ENCODE measurements around the gene TTC22.

The TTC22 gene

DNA sequence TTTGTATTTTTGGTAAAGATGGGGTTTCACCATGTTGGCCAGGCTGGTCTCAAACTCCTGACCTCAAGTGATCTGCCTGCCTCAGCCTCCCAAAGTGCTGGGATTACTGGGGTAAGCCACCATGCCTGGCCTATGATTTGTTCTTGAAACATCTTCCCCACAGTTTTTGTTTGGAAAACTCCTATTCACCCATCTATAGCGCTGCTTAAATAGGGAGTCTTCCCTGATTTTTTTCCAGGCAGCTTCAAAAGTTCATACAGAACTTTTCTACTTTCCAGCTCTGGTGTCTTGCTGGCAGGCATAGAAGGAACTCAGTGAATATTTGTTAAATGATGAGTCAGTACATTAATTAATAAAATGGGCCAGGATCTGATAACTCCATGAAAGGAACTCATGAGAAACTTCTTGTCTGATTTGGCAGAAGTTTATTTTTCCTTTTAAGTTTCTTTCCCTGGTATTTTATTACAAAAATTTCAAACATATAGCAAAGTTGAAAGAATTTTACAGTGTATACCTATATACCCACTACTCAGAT, 33.0 kb upstream of the TTC22 start:
- no peak for DNase-seq (ENCODE audit: low read depth in 2 of 3, low spot score in 2 of 3)

- no peak for DNase-seq (ENCODE audit: low read depth in 2 of 3, low spot score in 2 of 3)
Observed at GRCh38 chr1:54833121-54833520, 32.0 kb upstream of the TTC22 start.

DNA sequence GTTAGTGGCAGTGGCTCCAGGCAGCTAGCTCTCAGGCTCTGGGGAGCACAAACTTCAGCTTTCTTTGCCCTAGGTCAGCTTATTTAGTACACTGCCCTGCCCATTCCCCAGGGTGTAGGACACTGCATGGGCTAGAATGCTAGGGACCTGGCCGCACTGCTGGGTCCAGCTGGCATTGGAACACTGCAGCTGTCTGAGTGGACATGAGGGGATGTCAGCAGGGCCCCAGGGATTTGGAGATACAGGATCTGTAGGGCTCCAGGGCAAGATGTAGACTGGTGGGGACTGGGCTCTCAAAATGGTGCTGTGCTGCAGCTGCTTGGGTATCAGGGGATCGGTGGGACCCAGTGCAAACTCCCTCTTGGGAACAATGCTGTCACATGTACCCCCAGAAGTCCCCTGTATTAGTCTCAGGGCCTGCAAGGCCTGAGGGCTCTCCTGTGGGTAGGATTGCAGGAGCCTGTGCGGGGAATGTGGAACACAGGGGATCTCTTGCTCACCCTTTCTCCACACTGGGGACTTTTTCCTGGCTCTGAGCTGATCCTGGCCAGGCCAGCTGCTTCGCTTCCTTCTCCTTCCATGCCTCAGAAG, 25.2 kb upstream of the TTC22 start:
- no peak for DNase-seq (ENCODE audit: low read depth in 2 of 3, low spot score in 2 of 3)

DNA sequence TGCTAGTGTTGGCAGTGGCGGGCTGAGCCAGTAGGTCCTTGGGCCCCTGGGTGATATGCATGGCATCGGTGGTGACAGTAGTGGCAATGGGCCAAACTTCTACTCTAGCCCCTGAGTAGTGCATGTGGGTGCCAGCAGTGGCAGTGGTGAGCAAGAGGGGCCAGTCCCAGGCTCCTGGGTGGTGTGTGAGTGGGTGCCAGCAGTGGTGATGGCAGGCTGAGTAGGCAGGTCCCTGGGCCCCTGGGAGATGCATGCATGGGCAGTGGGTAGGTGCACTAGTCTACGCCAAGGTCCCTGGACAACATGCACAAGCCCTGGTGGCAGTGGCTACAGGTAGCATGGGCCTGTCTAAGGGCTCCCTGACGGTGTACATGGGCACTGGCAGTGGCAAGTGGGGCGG, 24.6 kb upstream of the TTC22 start:
- no peak for DNase-seq (ENCODE audit: low read depth in 2 of 3, low spot score in 2 of 3)

GRCh38 chr1:54823670-54824069, 22.5 kb upstream of the TTC22 start:
- DNase-seq (ENCODE audit: low read depth in 2 of 3, low spot score in 2 of 3) = no peak

- DNase-seq (ENCODE audit: low read depth in 2 of 3, low spot score in 2 of 3) = no peak
Observed at GRCh38 chr1:54819733-54820132, 18.6 kb upstream of the TTC22 start.

GRCh38 chr1:54819195-54819536, 18.0 kb upstream of the TTC22 start:
- DNase-seq (ENCODE audit: low read depth in 2 of 3, low spot score in 2 of 3) = no peak

DNA sequence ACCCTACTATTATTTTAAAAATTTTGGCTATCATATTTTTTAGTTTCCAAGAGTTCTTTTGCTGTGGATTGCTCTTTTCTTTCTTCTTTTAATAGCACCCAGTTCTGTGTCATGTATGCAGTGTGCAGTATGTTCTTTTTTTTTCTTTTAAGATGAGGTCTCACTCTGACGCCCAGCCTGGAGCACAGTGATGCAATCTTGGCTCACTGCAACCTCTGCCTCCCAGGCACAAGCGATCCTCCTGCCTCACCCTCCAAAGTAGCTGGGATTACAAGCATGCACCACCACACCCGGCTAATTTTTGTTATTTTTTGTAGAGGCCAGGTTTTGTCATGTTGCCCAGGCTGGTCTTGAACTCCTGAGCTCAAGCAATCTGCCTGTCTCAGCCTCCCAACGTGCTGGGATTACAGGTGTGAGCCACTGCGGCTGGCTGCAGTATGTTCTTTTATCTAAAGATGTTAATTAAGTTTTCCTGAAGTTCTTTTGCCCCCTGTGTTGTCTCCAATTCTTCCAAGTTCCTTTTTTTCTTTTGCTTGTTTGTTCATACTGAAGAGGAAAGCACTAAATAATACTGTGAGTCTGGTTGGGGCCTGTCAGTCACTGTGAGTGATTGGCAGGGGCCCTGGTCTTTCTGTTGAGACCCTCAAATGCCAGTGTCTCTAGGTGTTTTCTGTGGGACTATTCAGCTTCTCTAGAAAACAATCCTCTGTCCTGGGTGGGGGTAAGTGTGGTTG, 17.5 kb upstream of the TTC22 start:
- DNase-seq (ENCODE audit: low read depth in 2 of 3, low spot score in 2 of 3) = no peak

GRCh38 chr1:54816951-54817350, 15.8 kb upstream of the TTC22 start:
- no peak for DNase-seq (ENCODE audit: low read depth in 2 of 3, low spot score in 2 of 3)

- DNase-seq (ENCODE audit: low read depth in 2 of 3, low spot score in 2 of 3) = no peak
Observed at GRCh38 chr1:54816130-54816529, 15.0 kb upstream of the TTC22 start.

- no peak for DNase-seq (ENCODE audit: low read depth in 2 of 3, low spot score in 2 of 3)
Observed at GRCh38 chr1:54815086-54815876, 14.2 kb upstream of the TTC22 start.

DNA sequence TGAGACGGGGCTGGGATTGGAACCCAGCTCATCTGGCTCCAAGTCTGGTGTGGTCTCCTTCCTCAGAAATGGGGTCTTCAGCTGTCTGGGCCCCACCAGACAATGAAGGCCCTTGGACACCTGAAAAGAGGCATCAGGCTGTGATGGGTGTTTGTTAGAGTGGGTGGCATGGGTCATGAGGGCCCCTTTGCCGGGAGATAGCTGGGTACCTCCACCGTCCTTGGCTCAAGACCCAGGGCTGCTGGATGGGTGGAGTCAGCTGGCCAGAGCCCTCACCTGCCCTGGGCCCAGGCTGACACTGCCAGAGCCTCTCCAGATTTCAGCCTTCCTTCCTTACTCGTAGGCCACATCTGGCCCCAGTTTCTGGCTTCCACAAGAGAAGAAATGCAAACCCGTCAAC, 13.4 kb upstream of the TTC22 start:
- DNase-seq (ENCODE audit: low read depth in 2 of 3, low spot score in 2 of 3) = no peak

DNA sequence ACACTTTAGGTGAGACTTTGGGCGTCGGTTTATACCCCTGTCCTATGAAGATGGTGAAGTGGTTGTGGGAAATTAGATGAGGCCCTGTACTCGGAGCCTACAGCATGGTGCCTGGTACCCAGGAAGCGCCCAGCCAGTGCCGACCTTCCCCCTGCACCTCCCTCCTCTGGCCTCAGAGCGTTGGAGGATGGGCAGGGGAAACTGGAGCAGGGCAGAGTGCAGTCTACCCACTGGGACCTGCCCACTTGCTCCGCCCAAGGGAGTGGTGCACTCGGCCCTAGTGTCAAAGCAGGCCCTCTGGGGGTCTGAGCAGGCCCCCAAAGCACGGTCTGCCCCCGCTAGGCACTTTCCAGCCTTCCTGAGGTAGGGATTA, 13.0 kb upstream of the TTC22 start:
- DNase-seq (ENCODE audit: low read depth in 2 of 3, low spot score in 2 of 3) = no peak

DNA sequence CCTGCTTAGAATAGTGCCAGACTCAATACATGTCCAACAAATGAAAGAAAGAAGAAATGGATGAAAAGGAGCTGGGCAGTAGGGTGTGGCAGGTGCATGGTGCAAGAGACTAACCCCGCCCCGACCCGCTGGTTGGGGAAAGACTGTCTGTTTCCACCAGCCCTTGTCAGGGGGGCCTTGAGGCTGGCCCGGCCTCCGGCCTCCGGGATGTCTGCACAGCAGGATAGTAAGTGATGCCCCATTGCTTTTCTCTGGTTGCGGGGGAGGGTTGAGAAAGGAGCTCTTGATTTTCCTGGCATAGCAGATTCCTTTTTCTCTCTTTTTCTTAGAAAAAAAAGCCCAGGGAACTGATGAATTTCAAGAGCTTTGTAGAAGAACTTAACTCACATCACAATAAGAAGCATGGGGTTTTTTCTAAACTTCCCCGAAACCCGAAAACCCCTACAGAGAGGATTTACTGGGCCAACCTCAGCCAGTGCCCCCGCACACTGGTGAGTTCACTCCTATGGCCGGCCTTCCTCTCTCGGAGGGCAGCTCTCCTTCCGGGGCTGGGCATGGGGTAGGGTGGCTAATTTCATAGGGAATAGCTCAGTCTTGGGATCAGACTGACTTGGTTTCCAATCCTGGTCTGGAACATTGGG, 12.5 kb upstream of the TTC22 start:
- no peak for DNase-seq (ENCODE audit: low read depth in 2 of 3, low spot score in 2 of 3)

DNA sequence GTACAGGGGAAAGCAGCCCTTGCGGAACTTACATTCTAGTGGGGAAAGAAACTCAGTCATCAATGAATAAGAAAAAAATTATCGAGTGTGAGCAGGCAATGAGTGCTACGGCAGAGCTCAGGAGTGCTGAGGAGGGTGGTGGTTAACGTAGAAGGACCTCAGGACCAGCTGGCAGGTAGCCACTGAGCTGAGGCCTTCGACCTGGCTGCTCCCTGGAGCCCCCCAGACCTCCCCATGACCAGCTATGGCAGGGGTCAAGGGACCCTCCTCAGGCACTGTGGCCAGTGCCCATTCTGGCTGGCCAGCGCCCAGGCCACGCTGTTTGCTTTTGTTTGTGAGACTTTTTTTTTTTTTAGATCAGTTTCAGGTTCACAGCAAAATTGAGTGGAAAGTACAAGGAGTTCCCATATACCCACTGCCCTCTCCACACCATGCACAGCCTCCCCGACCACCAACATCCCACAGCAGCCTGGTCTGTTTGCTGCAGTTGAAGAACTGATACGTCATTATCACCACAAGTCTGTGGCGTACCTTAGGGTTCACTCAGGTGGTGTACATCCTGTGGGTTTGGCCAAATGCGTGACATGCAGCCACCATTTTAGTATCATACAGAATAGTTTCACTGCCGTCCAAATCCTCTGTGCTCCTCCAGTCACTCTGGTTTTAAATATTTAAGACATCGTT, 11.8 kb upstream of the TTC22 start:
- DNase-seq (ENCODE audit: low read depth in 2 of 3, low spot score in 2 of 3) = no peak

GRCh38 chr1:54811739-54812655, 10.9 kb upstream of the TTC22 start:
- no peak for DNase-seq (ENCODE audit: low read depth in 2 of 3, low spot score in 2 of 3)

DNA sequence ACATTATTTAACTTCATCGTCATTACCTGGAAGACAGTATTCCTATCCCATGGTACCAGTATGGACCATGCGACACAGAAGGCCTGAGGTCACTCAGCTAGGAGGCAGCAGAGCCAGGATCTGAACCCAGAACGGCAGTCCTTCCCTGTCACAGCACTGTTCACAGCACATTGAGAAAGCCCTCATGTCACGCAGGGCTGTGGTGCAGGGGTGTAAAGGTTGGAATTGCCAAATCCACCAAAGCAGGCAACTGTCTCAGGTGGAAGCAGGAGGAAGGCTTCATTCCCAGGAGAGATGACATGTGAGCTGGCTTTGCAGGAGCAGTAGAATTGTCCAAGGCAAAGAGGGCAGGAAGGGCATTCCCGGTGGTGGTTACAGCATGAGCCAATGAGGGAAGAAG, 9.9 kb upstream of the TTC22 start:
- no peak for DNase-seq (ENCODE audit: low read depth in 2 of 3, low spot score in 2 of 3)

DNA sequence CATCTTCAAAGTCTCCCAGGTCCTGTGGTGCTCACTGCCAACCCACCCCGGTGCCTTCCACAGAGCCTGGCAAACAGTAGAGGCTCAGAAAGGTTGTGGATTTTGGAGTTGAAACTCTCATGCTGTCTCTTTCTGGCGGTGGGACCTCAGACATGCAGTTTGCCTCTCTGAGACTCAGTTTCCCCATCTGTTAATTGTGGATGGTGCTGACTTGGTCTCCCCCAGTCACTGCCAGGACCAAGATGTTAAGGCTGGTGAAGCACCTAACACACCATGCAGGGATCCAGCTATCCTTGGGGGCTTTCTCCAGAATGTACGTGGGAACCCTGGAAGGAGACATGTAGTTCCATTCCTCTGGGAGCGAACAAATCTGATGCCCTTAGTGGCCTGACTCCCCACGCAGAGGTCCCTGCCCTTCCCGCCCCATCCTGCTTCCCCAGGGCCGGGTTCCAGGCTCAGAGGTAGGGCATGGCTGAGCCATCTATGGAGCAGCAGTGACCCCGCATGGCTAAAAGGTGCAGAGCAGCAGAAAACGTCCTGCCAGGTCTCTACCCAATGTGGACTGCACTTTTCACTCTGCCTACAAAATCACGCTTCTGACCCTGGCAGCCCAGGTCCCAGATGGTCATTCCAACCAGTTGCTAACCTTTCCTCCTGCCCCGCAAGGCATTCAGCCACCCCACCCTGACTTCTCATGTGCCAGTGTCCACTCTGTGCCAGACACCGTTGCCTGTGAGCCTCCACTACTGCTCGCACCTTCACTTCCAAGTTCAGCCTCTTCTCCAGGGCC, 9.2 kb upstream of the TTC22 start:
- DNase-seq (ENCODE audit: low read depth in 2 of 3, low spot score in 2 of 3) = peak in 2 of 3 experiments; percentile 22 to 59

DNA sequence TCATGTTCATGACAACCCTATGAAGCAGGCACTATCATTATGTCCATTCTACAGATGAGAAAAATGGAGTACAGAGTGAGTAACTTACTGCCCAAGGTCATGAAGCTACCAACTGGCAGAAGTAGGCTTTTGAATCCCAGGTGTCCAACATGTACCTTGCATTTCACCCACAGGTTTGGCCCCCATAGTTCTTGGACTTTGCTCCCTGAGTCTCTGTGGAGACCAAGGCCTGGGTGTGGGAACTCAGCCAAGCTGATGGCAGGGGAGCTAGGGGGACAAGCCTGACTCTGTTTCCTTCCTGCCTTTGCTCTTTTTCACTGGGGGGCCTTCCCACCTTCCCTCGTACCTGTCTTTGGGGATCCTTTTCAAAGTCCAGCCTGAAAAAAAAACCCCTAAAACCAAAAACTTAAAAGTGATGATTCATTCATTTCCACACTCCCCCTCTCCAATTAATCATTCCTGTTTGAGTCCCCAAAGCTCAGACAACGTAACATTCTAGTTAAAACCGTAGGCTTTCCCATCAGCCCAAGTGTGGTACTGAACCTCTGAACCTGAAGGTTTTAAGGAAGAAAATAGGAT, 8.5 kb upstream of the TTC22 start:
- no peak for DNase-seq (ENCODE audit: low read depth in 2 of 3, low spot score in 2 of 3)

Measured in activated CD8-positive, alpha-beta memory T cell treated with anti-CD3 and anti-CD28 coated beads for 48 hours (primary cell).